Measurements from ENCODE around the gene PPP1CA.
"Not testable (repeated sequence)": the region's sequence is repeated elsewhere in the genome, so short reads cannot be mapped to it uniquely, and the experiment has no call there.

The PPP1CA gene

GRCh38 chr11:67416416-67417335 is 15.0 kb upstream of the PPP1CA start:
- DNase-seq (ENCODE audit: low read depth), result peak; percentile 74

- no peak for DNase-seq (ENCODE audit: low read depth)
Observed at GRCh38 chr11:67415501-67416304, 14.0 kb upstream of the PPP1CA start, which contains the start of gene CARNS1. TSS of gene CARNS1 (plus strand) at chr11:67415678. CDS start at chr11:67416200, 522 bp downstream.

GRCh38 chr11:67413266-67413849 is 11.7 kb upstream of the PPP1CA start:
- DNase-seq (ENCODE audit: low read depth), result no peak

GRCh38 chr11:67412495-67413179 is 11.0 kb upstream of the PPP1CA start:
- no peak for DNase-seq (ENCODE audit: low read depth)

GRCh38 chr11:67411785-67412152 is 10.1 kb upstream of the PPP1CA start:
- no peak for DNase-seq (ENCODE audit: low read depth)

- no peak for DNase-seq (ENCODE audit: low read depth)
Observed at GRCh38 chr11:67410984-67411784, 9.5 kb upstream of the PPP1CA start.

GRCh38 chr11:67410369-67410831 is 8.7 kb upstream of the PPP1CA start:
- DNase-seq (ENCODE audit: low read depth), result no peak

GRCh38 chr11:67409781-67410368 is 8.2 kb upstream of the PPP1CA start:
- DNase-seq (ENCODE audit: low read depth), result no peak

GRCh38 chr11:67409261-67409666 is 7.6 kb upstream of the PPP1CA start:
- DNase-seq (ENCODE audit: low read depth), result peak; percentile 57

- DNase-seq (ENCODE audit: low read depth), result no peak
Observed at GRCh38 chr11:67408437-67409200, 7.0 kb upstream of the PPP1CA start.

GRCh38 chr11:67407688-67408163 is 6.1 kb upstream of the PPP1CA start:
- no peak for DNase-seq (ENCODE audit: low read depth)

GRCh38 chr11:67406969-67407687 is 5.5 kb upstream of the PPP1CA start:
- DNase-seq (ENCODE audit: low read depth), result no peak

- no peak for DNase-seq (ENCODE audit: low read depth)
Observed at GRCh38 chr11:67406420-67406968, 4.8 kb upstream of the PPP1CA start.

- DNase-seq (ENCODE audit: low read depth), result no peak
Observed at GRCh38 chr11:67405688-67406339, 4.2 kb upstream of the PPP1CA start.

GRCh38 chr11:67405196-67405567 is 3.5 kb upstream of the PPP1CA start:
- DNase-seq (ENCODE audit: low read depth), result no peak

GRCh38 chr11:67404515-67405195 is 3.0 kb upstream of the PPP1CA start:
- DNase-seq (ENCODE audit: low read depth), result no peak

- DNase-seq (ENCODE audit: low read depth), result not testable (repeated sequence)
Observed at GRCh38 chr11:67403085-67403484, 1.4 kb upstream of the PPP1CA start.
